CD14-positive monocyte (primary cell): ENCODE measurements around the gene TPPP. TPM values are rescaled to one million over a fixed set of nuclear protein-coding genes. Genes with fewer than 3 reads are reported as not detected.

ENCODE experiments used
- DNase-seq, 3 donors: peaks; one replicate each; pipeline ENCODE4 v3.0.0-alpha.2; 2011 to 2022
- H2AFZ ChIP-seq: 2 replicates; pipeline ENCODE4 v1.6.0; 2012; ENCODE audit warnings: mild to moderate bottlenecking, low read depth, low read length, inconsistent platforms; ENCODE audit not compliant: insufficient read depth, poor library complexity, severe bottlenecking
- H3K27ac ChIP-seq, 2 donors: 1 replicate in 1 of 2; 2 replicates in 1 of 2; pipeline ENCODE4 v1.5.1; 2012 to 2013; ENCODE audit warnings: low read length in 2 of 2, control low read depth in 1 of 2, inconsistent platforms in 1 of 2, low read depth in 1 of 2, mild to moderate bottlenecking in 1 of 2
- H3K27me3 ChIP-seq, 2 donors: one replicate each; pipeline versions ENCODE4 v1.6.0 to v1.6.1; 2011 to 2013; ENCODE audit warnings: low read length in 2 of 2; ENCODE audit not compliant: control insufficient read depth in 2 of 2, insufficient read depth in 2 of 2
- H3K36me3 ChIP-seq, 2 donors: replicated peaks in 1 of 2; 1 replicate in 1 of 2; 2 replicates in 1 of 2; pipeline versions ENCODE4 v1.5.1 to v1.6.1; 2012 to 2013; ENCODE audit warnings: low read length in 2 of 2, control low read depth in 1 of 2, inconsistent platforms in 1 of 2, mild to moderate bottlenecking in 1 of 2; ENCODE audit not compliant: insufficient read depth in 2 of 2, control insufficient read depth in 1 of 2
- H3K4me1 ChIP-seq, 2 donors: 1 replicate in 1 of 2; 2 replicates in 1 of 2; pipeline versions ENCODE4 v1.5.1 to v1.6.1; 2012 to 2013; ENCODE audit warnings: low read length in 2 of 2, control low read depth in 1 of 2, inconsistent platforms in 1 of 2, mild to moderate bottlenecking in 1 of 2, moderate library complexity in 1 of 2; ENCODE audit not compliant: insufficient read depth in 2 of 2, control insufficient read depth in 1 of 2
- H3K4me2 ChIP-seq: replicated peaks from 2 replicates; pipeline ENCODE3; 2012; ENCODE audit warnings: low read length, moderate library complexity, mild to moderate bottlenecking; ENCODE audit not compliant: poor library complexity, severe bottlenecking; ENCODE audit errors: extremely low read depth
- H3K4me3 ChIP-seq, 3 experiments: fragments of 200-600 bp in 1 of 3; sonication (generic) in 1 of 3; replicated peaks in 1 of 3; 1 replicate in 2 of 3; 2 replicates in 1 of 3; pipeline ENCODE4 v1.5.1; 2011 to 2013; ENCODE audit warnings: low read length in 3 of 3, mild to moderate bottlenecking in 3 of 3, control low read depth in 2 of 3, low read depth in 2 of 3, inconsistent platforms in 1 of 3, moderate library complexity in 1 of 3
- H3K79me2 ChIP-seq: 2 replicates; pipeline ENCODE4 v1.6.0; 2012; ENCODE audit warnings: mild to moderate bottlenecking, control low read depth, inconsistent platforms, low read length, moderate library complexity; ENCODE audit not compliant: insufficient read depth
- H3K9ac ChIP-seq: 2 replicates; pipeline ENCODE4 v1.6.0; 2017; ENCODE audit warnings: low read length, mild to moderate bottlenecking; ENCODE audit not compliant: insufficient read depth, poor library complexity, severe bottlenecking
- H3K9me3 ChIP-seq, 2 donors: replicated peaks in 1 of 2; 1 replicate in 1 of 2; 2 replicates in 1 of 2; pipeline versions ENCODE4 v1.5.1 to v1.6.1; 2012 to 2013; ENCODE audit warnings: low read length in 2 of 2, control low read depth in 1 of 2; ENCODE audit not compliant: control insufficient read depth in 1 of 2, insufficient read depth in 1 of 2
- H4K20me1 ChIP-seq: 2 replicates; pipeline ENCODE4 v1.6.0; 2012; ENCODE audit warnings: mild to moderate bottlenecking, low read length, control low read depth, moderate library complexity; ENCODE audit not compliant: insufficient read depth
- H3K27ac Mint-ChIP-seq, 7 donors: one replicate each; pipeline ENCODE4 v1.8.0; 2020; ENCODE audit warnings: mild to moderate bottlenecking in 7 of 7, mixed read lengths in 7 of 7, moderate library complexity in 6 of 7, inconsistent platforms in 2 of 7
- H3K27me3 Mint-ChIP-seq, 3 donors: one replicate each; pipeline ENCODE4 v1.8.0; 2021 to 2022; ENCODE audit warnings: low read depth in 3 of 3, mild to moderate bottlenecking in 3 of 3, mixed read lengths in 3 of 3, moderate library complexity in 3 of 3, inconsistent platforms in 1 of 3
- H3K36me3 Mint-ChIP-seq, 2 donors: one replicate each; pipeline ENCODE4 v1.8.0; 2020; ENCODE audit warnings: mixed read lengths in 2 of 2, inconsistent platforms in 1 of 2, mild to moderate bottlenecking in 1 of 2
- H3K4me1 Mint-ChIP-seq: one replicate; pipeline ENCODE4 v1.8.0; 2020; ENCODE audit warnings: mild to moderate bottlenecking, mixed read lengths
- H3K4me3 Mint-ChIP-seq, 2 donors: one replicate each; pipeline ENCODE4 v1.8.0; 2020; ENCODE audit warnings: mild to moderate bottlenecking in 2 of 2, mixed read lengths in 2 of 2, moderate library complexity in 1 of 2
- H3K9me3 Mint-ChIP-seq, 7 donors: one replicate each; pipeline ENCODE4 v1.8.0; 2020 to 2022; ENCODE audit warnings: mixed read lengths in 7 of 7, mild to moderate bottlenecking in 6 of 7, moderate library complexity in 6 of 7, inconsistent platforms in 2 of 7
- CTCF ChIP-seq: fragments of 200-600 bp; IDR thresholded peaks from one replicate; pipeline ENCODE4 v1.8.0; 2022; ENCODE audit warnings: antibody characterized with exemption, mild to moderate bottlenecking
- WGBS: methylation state at CpG from one replicate; pipeline ENCODE4 v1.1.5; 2013; ENCODE audit warnings: missing lambda C conversion rate; ENCODE audit not compliant: insufficient coverage; 5-methylcytosine and 5-hydroxymethylcytosine counted together
- intact Hi-C, 2 donors: fragments of 100-400 bp; cut with micrococcal nuclease; formaldehyde crosslinking; loops; one replicate each; pipeline versions ENCODE4 v1.15.0 to v1.15.1; 2023
- polyA plus RNA-seq, 3 donors: library from polyadenylated mRNA; depleted of rRNA in 1 of 3; unstranded in 2 of 3; stranded (reverse) in 1 of 3; fragments of 300-500 nt in 2 of 3; fragments of >200 nt in 1 of 3; fragmentation: Illumina TruSeq in 2 of 3; gene quantifications; 1 replicate in 2 of 3; 2 replicates in 1 of 3; pipeline ENCODE4 v1.2.3, GENCODE V29; 2012 to 2021

The TPPP gene
- polyA plus RNA-seq, 3 donors, result 0.02 to 0.17 (median 0.06) TPM

- H4K20me1 ChIP-seq, result no peaks in the 10 kb centered on the region
- no peak overlapping the region for H3K9ac ChIP-seq
- Mint-ChIP-seq H3K9me3 (peaks cover 0 to 3% (median 0%) of the 10 kb centered on the region in 7 donors), H3K4me3 (no peak overlapping the region), H3K27ac (no peak overlapping the region), H3K36me3 (peaks cover 53 to 76% of the 10 kb centered on the region in 2 donors), H3K4me1 (no peaks in the 10 kb centered on the region), H3K27me3 (no peaks in the 10 kb centered on the region)
- H3K4me1 ChIP-seq, result no peaks in the 10 kb centered on the region
- no peaks in the 10 kb centered on the region for H3K79me2 ChIP-seq
- DNase-seq, result no peak
- no peak overlapping the region for H2AFZ ChIP-seq
- no peak overlapping the region for H3K27ac ChIP-seq
- TF ChIP-seq CTCF, result no peak
- 87% methylated on average over 8 of the region's 11 CpGs for WGBS
- H3K9me3 ChIP-seq, result peaks cover 8 to 9% of the 10 kb centered on the region in 2 donors
- H3K36me3 ChIP-seq, result peaks cover 35 to 82% of the 10 kb centered on the region in 2 donors
- H3K4me3 ChIP-seq, result no peak overlapping the region
- H3K27me3 ChIP-seq, result no peaks in the 10 kb centered on the region
- intact Hi-C loops, result no loop called here
- H3K4me2 ChIP-seq, result no peak overlapping the region
These were observed 49.3 kb downstream of the TPPP start for GRCh38 chr5:643811-644271.

- Mint-ChIP-seq H3K4me1 (no peaks in the 10 kb centered on the region), H3K4me3 (no peak overlapping the region), H3K27me3 (no peaks in the 10 kb centered on the region), H3K27ac (peak overlapping the region in 1 of 7 donors; percentile 26), H3K9me3 (peaks cover 0 to 3% (median 0%) of the 10 kb centered on the region in 7 donors), H3K36me3 (peaks cover 53 to 77% of the 10 kb centered on the region in 2 donors)
- no peak for TF ChIP-seq CTCF
- Histone ChIP-seq H4K20me1 (no peaks in the 10 kb centered on the region), H3K9ac (no peak overlapping the region), H3K9me3 (peaks cover 5% of the 10 kb centered on the region in 2 donors), H3K27ac (no peak overlapping the region), H3K4me2 (no peak overlapping the region), H2AFZ (no peak overlapping the region), H3K79me2 (no peaks in the 10 kb centered on the region), H3K27me3 (no peaks in the 10 kb centered on the region), H3K4me3 (no peak overlapping the region), H3K36me3 (peaks cover 35 to 82% of the 10 kb centered on the region in 2 donors), H3K4me1 (no peaks in the 10 kb centered on the region)
- DNase-seq, result no peak
- WGBS, result 99% methylated on average over 21 of the region's 21 CpGs
- intact Hi-C loops, result no loop called here
These were observed 49.8 kb downstream of the TPPP start for GRCh38 chr5:643351-643801.
